ENCODE data around the gene CACNB3.
"Not testable (repeated sequence)": the region's sequence is repeated elsewhere in the genome, so short reads cannot be mapped to it uniquely, and the experiment has no call there.

Gene CACNB3

GRCh38 chr12:48854932-48855331 lies 36.6 kb downstream of the CACNB3 start:
- DNase-seq (ENCODE audit: low read depth): not testable (repeated sequence)

DNA sequence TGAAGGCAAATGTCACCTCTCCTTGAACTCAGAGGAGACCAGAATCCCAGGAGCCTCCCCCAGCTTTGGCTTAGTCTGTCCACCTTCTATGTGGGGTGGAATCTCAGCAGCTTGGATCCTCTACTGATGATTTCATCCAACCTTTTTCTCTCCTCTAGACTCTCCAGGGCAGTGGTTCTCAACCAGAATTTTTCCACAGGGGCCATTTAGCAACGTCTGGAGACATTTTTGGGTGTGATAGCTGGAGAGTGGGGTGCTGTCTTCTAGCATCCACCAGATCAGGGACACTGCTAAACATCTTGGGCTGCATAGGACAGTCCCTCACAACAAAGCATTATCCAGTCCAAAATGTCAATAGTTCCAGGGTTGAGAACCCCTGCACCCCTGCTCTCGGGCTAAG lies 38.1 kb downstream of the CACNB3 start:
- no peak for DNase-seq (ENCODE audit: low read depth)

DNA sequence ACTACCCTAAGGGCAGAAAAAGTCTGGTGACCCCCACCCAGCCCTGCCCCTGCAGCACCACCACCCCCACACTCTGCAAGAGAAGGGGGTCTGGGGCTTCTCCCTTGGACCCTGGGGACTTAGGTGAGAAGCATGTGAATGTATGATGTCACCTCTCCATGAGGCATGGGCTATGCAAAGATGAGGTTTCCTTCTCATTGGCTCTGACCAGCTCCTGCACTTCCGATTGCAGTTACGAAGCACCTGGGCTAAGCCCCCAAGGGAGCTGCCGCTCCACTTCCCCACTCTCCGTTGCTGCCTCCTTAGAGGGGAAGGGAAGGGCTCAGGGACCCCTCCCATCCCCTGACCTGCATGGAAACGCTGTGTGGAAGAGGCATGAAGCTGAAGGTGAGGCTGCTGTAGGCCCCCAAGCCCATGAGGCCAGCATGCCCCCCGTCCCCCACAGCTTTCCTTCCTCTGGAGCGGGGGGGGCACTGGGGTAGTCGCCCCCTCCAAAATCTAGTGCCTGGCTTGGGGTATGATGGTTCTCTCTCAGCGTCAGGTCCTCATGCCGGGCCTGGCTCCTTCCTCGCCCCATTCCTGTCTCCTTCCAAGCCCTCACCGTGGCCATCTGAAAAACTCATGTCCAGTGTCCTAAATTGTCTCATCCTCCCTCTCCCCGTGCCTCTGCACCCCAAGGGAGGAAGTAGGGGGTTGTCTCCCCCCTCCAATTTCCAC lies 39.1 kb downstream of the CACNB3 start:
- no peak for DNase-seq (ENCODE audit: low read depth)

GRCh38 chr12:48858043-48858442 lies 39.7 kb downstream of the CACNB3 start:
- no peak for DNase-seq (ENCODE audit: low read depth)

DNA sequence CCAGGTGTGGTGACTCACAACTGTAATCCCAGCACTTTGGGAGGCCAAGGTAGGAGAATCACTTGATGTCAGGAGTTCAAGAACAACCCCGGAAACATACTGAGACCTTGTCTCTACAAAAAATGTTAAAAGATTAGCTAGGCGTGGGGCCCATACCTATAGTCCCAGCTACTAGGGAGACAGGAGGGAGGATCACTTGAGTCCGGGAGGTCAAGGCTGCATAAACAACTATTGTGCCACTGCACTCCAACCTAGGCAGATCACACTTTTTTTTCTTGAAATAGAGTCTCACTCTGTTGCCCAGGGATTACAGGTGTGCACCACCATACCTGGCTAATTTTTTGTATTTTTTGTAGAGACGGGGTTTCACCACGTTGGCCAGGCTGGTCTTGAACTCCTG lies 41.3 kb downstream of the CACNB3 start:
- DNase-seq (ENCODE audit: low read depth): no peak

GRCh38 chr12:48860236-48860635 lies 41.9 kb downstream of the CACNB3 start:
- DNase-seq (ENCODE audit: low read depth): not testable (repeated sequence)

- DNase-seq (ENCODE audit: low read depth): no peak
These were observed 42.8 kb downstream of the CACNB3 start for GRCh38 chr12:48861111-48861510.

- DNase-seq (ENCODE audit: low read depth): no peak
These were observed 44.5 kb downstream of the CACNB3 start for GRCh38 chr12:48862760-48863159.

DNA sequence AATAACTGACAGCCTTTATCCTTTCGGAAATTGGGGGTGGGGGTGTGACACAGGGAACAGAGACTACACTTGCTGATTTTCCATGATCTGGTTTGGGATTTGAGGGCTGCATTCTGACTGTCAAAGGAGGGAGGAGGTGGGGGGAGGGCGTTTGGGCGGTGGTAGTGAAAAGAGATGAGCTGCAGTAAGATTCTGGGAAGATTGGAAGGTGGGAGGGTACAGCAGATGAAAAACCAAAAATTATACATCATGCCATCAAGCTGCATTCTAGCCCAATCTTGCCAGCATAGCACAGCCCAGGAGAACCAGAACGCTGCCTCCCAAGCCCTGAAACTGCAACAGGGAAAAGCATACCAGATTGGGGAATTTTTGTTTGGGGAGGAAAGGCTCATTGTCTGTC lies 45.0 kb downstream of the CACNB3 start:
- DNase-seq (ENCODE audit: low read depth): no peak

GRCh38 chr12:48865281-48866051 lies 47.2 kb downstream of the CACNB3 start, which contains the start of gene RND1:
Gene RND1 (minus strand): TSS chr12:48865870. CDS start chr12:48865767, 103 bp downstream.
- DNase-seq (ENCODE audit: low read depth): peak; percentile 58

GRCh38 chr12:48866052-48866711 lies 47.9 kb downstream of the CACNB3 start:
- DNase-seq (ENCODE audit: low read depth): no peak

DNA sequence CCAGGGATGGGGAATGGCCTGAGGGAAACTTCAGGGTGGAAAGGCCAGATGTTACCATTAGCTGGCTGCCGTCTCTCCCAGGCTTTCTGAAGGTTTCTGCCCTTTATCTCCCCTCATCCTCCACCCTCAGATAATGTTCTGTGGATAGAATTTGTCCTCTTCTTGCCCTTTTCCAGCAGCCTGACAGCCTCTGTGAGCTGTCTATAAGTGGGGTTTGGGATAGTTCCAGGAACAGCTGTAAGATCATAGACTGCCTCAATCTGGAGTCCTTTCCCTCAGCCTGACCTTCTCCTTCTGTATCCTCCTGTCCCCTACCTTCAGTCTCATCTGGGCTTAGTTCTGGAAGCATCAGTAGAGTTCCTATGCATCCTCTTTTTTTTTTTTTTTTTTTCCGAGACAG lies 50.2 kb downstream of the CACNB3 start:
- DNase-seq (ENCODE audit: low read depth): no peak

DNA sequence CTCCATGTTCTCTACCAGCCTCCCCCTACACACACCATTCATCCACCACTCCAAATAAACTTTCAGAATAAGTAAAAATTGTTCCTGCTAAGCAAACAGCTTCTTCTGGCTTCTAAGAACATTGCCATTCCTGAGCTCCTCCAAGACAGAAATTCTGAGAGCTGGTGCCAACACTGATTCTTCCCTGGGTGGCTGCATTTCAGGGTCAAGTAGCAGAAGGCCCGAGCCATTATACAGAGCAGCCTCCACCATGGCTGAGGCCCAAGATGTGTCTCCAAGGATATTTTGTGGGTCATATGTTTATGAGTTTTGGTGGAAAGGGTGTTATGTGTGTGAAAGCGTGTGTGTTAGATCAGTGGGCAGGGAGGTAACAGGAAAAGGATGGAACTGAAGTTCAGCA lies 50.9 kb downstream of the CACNB3 start:
- no peak for DNase-seq (ENCODE audit: low read depth)

DNA sequence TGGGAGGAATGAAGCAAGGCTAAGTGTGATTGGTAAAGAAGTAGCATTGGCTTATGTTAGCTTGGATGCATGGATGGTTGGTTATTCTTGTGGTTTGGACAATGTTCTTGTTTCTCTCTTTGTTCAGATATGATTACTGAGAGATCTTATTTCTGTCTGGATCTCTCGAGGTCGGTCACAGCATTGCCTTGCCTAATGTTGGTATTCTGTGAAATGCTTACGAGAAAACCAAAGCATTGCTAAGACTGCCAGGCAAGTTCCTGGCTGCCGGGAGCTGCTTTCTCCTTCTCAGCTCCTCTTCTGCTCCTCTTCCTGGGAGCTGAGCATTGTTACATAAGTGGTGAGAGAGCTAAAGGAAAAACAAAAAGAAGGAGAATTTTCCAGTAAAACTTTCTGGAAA lies 54.8 kb downstream of the CACNB3 start:
- DNase-seq (ENCODE audit: low read depth): no peak

- not testable (repeated sequence) for DNase-seq (ENCODE audit: low read depth)
These were observed 55.2 kb downstream of the CACNB3 start for GRCh38 chr12:48873534-48873933.

DNA sequence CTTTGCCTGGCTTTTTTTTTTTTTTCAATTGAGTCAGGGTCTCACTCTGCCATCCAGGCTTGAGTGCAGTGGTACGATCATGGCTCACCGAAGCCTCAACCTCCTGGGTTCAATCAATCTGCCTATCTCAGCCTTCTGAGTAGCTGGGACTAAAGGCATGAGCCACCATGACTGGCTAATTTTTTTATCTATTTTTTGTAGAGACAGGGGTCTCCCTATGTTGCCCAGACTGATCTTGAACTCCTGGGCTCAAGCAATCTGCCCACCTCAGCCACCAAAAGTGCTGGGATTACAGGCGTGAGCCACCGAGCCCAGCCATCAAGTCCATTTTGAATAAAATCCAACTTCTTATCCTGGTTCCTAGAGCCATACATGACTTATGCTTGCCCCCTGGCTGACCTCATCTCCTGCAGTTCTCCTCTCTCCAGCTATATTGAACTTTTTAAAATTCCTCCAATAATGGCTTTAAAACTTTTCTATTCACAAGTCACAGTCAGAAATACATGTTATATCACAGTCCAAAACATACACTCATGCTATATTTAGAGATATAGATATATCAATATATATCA lies 57.7 kb downstream of the CACNB3 start:
- no peak for DNase-seq (ENCODE audit: low read depth)

Data from stimulated activated CD8-positive, alpha-beta memory T cell treated with anti-CD3 and anti-CD28 coated beads, Interleukin-15, amount 100 ng/mL, for 1 hour (primary cell).